HCT116 (cell line): ENCODE measurements around the gene RYR2. TPM values are rescaled to one million over a fixed set of nuclear protein-coding genes. Genes with fewer than 3 reads are reported as not detected.

Source experiments
- ATAC-seq: fragments of 200-7000 bp; cut with Tn5 transposase; 2 replicates; pipeline ENCODE4 v1.9.1; 2020; ENCODE audit warnings: mild to moderate bottlenecking, moderate library complexity
- BruUV-seq: library from RNA; stranded (reverse); fragments of 400-500 nt; replicated peaks from 2 replicates; lab custom pipeline; 2021; lab: Mats Ljungman, UMichigan
- CTCF ChIA-PET: fragments of 300-600 bp; sonication (Branson Sonifier 250); formaldehyde crosslinking; loops from one replicate; lab custom pipeline; 2021; ENCODE audit warnings: antibody characterized with exemption; lab: Charles Lee
- POLR2A ChIA-PET: fragments of 300-600, 350-600 bp; sonication (Branson Sonifier 250); formaldehyde crosslinking; loops from one replicate; lab custom pipeline; 2021; ENCODE audit warnings: antibody characterized with exemption; lab: Charles Lee
- RAD21 ChIA-PET, 2 experiments: fragments of 300-600 bp; sonication (Branson Sonifier 250); formaldehyde crosslinking; loops; one replicate each; lab custom pipeline; 2023; ENCODE audit warnings: low total read pairs in 2 of 2; ENCODE audit not compliant: uncharacterized antibody in 2 of 2, unreplicated experiment in 2 of 2, low non-redundant PET in 1 of 2; lab: Charles Lee
- DNase-seq: peaks from one replicate; pipeline ENCODE4 v3.0.0-alpha.2; 2010; ENCODE audit warnings: low read depth, low spot score
- H2AFZ ChIP-seq: fragments of 200-600 bp; shearing (Covaris generic), sonication (generic); 2 replicates; pipeline ENCODE4 v1.6.1; 2017; ENCODE audit warnings: low read depth, mixed run types, mixed read lengths, antibody characterized with exemption, low read length; ENCODE audit not compliant: poor library complexity, severe bottlenecking
- H3K27ac ChIP-seq: 2 replicates; pipeline ENCODE4 v1.5.1; 2012; ENCODE audit warnings: low read depth, low read length
- H3K27me3 ChIP-seq: fragments of 200-600 bp; sonication (generic); 2 replicates; pipeline ENCODE4 v1.6.1; 2016; ENCODE audit warnings: mixed run types, low read length, mixed read lengths; ENCODE audit not compliant: insufficient read depth
- H3K36me3 ChIP-seq, 2 experiments: fragments of 200-500 bp in 1 of 2; fragments of 200-600 bp in 1 of 2; sonication (Bioruptor generic) in 1 of 2; sonication (generic) in 1 of 2; 2 replicates each; pipeline versions ENCODE4 v1.5.1 to v1.6.1; 2014 to 2016; ENCODE audit warnings: low read length in 2 of 2, inconsistent platforms in 1 of 2, mixed read lengths in 1 of 2, mixed run types in 1 of 2; ENCODE audit not compliant: insufficient read depth in 2 of 2, control insufficient read depth in 1 of 2
- H3K4me1 ChIP-seq, 2 experiments: fragments of 200-600 bp in 1 of 2; sonication (generic) in 1 of 2; 2 replicates each; pipeline versions ENCODE4 v1.5.1 to v1.6.1; 2012 to 2017; ENCODE audit warnings: low read length in 2 of 2, inconsistent platforms in 1 of 2, mild to moderate bottlenecking in 1 of 2, mixed read lengths in 1 of 2, mixed run types in 1 of 2, moderate library complexity in 1 of 2; ENCODE audit not compliant: insufficient read depth in 2 of 2, control insufficient read depth in 1 of 2
- H3K4me2 ChIP-seq: fragments of 200-600 bp; sonication (generic); 2 replicates; pipeline ENCODE4 v1.6.1; 2017; ENCODE audit warnings: mixed run types, low read length, mixed read lengths
- H3K4me3 ChIP-seq, 2 experiments: fragments of 200-600 bp in 1 of 2; sonication (generic) in 1 of 2; replicated peaks in 1 of 2; 2 replicates each; pipeline ENCODE4 v1.5.1; 2011 to 2016; ENCODE audit warnings: low read length in 2 of 2, control low read depth in 1 of 2, low read depth in 1 of 2, mild to moderate bottlenecking in 1 of 2, mixed read lengths in 1 of 2, mixed run types in 1 of 2
- H3K79me2 ChIP-seq: fragments of 200-600 bp; sonication (generic); 2 replicates; pipeline ENCODE4 v1.6.1; 2017; ENCODE audit warnings: mild to moderate bottlenecking, mixed run types, low read length, moderate library complexity, mixed read lengths; ENCODE audit not compliant: insufficient read depth
- H3K9ac ChIP-seq: fragments of 200-600 bp; sonication (generic); 2 replicates; pipeline ENCODE4 v1.6.1; 2016; ENCODE audit warnings: low read length, mixed read lengths
- H3K9me2 ChIP-seq: fragments of 200-600 bp; sonication (generic), shearing (Covaris generic); 2 replicates; pipeline ENCODE4 v1.6.1; 2017; ENCODE audit warnings: mixed run types, mild to moderate bottlenecking, moderate library complexity; ENCODE audit not compliant: insufficient read depth
- H3K9me3 ChIP-seq, 2 experiments: fragments of 200-500 bp in 1 of 2; fragments of 200-600 bp in 1 of 2; sonication (Bioruptor generic) in 1 of 2; sonication (generic) in 1 of 2; 2 replicates each; pipeline ENCODE4 v1.6.1; 2014 to 2017; ENCODE audit warnings: low read length in 2 of 2, mixed read lengths in 2 of 2, inconsistent platforms in 1 of 2, low read depth in 1 of 2, mild to moderate bottlenecking in 1 of 2, mixed run types in 1 of 2, moderate library complexity in 1 of 2; ENCODE audit not compliant: control insufficient read depth in 1 of 2, insufficient read depth in 1 of 2
- H4K20me1 ChIP-seq: fragments of 200-600 bp; sonication (generic), shearing (Covaris generic); 2 replicates; pipeline ENCODE4 v1.6.1; 2017; ENCODE audit warnings: mixed run types, mild to moderate bottlenecking, moderate library complexity; ENCODE audit not compliant: insufficient read depth
- ATF3 ChIP-seq: IDR thresholded peaks from 2 replicates; pipeline ENCODE4 v1.6.1; 2012
- CBX3 ChIP-seq: IDR thresholded peaks from 2 replicates; pipeline ENCODE4 v1.6.1; 2012; ENCODE audit warnings: low read depth
- CEBPB ChIP-seq: IDR thresholded peaks from 2 replicates; pipeline ENCODE4 v1.6.1; 2012; ENCODE audit warnings: low read depth
- EGR1 ChIP-seq: IDR thresholded peaks from 2 replicates; pipeline ENCODE4 v1.6.1; 2012; ENCODE audit warnings: low read depth
- ELF1 ChIP-seq: IDR thresholded peaks from 2 replicates; pipeline ENCODE4 v1.6.1; 2012; ENCODE audit warnings: low read depth, borderline replicate concordance
- EZH2 ChIP-seq: fragments of 200-600 bp; sonication (generic); IDR thresholded peaks from 2 replicates; pipeline ENCODE4 v1.6.1; 2017; ENCODE audit warnings: antibody characterized with exemption, mixed run types
- EZH2phosphoT487 ChIP-seq: fragments of 200-600 bp; IDR thresholded peaks from 2 replicates; pipeline ENCODE4 v1.6.1; 2018; ENCODE audit warnings: antibody characterized with exemption, borderline replicate concordance
- FOSL1 ChIP-seq: IDR thresholded peaks from 2 replicates; pipeline ENCODE4 v1.6.1; 2012; ENCODE audit warnings: low read depth
- JUND ChIP-seq: IDR thresholded peaks from 2 replicates; pipeline ENCODE4 v1.6.1; 2012
- POLR2AphosphoS5 ChIP-seq: IDR thresholded peaks from 2 replicates; pipeline ENCODE4 v1.6.1; 2011; ENCODE audit warnings: mild to moderate bottlenecking, low read depth, low read length, moderate library complexity
- RAD21 ChIP-seq: IDR thresholded peaks from 2 replicates; pipeline ENCODE4 v1.6.1; 2012; ENCODE audit warnings: low read depth, mild to moderate bottlenecking
- REST ChIP-seq: IDR thresholded peaks from 2 replicates; pipeline ENCODE4 v1.6.1; 2012; ENCODE audit warnings: low read depth
- SP1 ChIP-seq: IDR thresholded peaks from 2 replicates; pipeline ENCODE4 v1.6.1; 2012; ENCODE audit warnings: low read depth
- TCF7L2 ChIP-seq: IDR thresholded peaks from 2 replicates; pipeline ENCODE4 v1.7.0; 2011; ENCODE audit warnings: borderline replicate concordance, inconsistent platforms; ENCODE audit not compliant: insufficient read depth, insufficient read length; ENCODE audit errors: extremely low read depth
- YY1 ChIP-seq: IDR thresholded peaks from 2 replicates; pipeline ENCODE4 v1.6.1; 2011; ENCODE audit warnings: low read length, low read depth, moderate library complexity, mild to moderate bottlenecking; ENCODE audit not compliant: insufficient replicate concordance; ENCODE audit errors: extremely low read depth
- ZBTB33 ChIP-seq: IDR thresholded peaks from 2 replicates; pipeline ENCODE4 v1.6.1; 2011; ENCODE audit warnings: mild to moderate bottlenecking, low read length, moderate library complexity; ENCODE audit not compliant: insufficient replicate concordance; ENCODE audit errors: extremely low read depth
- ZFX ChIP-seq: fragments of 450-650 bp; IDR thresholded peaks from 2 replicates; pipeline ENCODE4 v1.6.1; 2017
- intact Hi-C: fragments of 100-400 bp; cut with micrococcal nuclease; formaldehyde crosslinking; loops from 2 replicates; pipeline ENCODE4 v1.10.0; 2022
- total RNA-seq: library from RNA; stranded (reverse); gene quantifications from one replicate; pipeline ENCODE4 v1.2.1, GENCODE V29; 2021; ENCODE audit not compliant: unreplicated experiment

The RYR2 gene
- total RNA-seq, 1 experiment from 2014 or later, result 0.02 TPM

- no peak for TF ChIP-seq REST
- TF ChIP-seq EZH2phosphoT487, result no peak
- TF ChIP-seq SP1, result no peak
- TF ChIP-seq ZFX, result no peak
- no peak for TF ChIP-seq EGR1
- no peak for TF ChIP-seq FOSL1
- TF ChIP-seq ATF3, result no peak
- no peak for TF ChIP-seq JUND
These were observed 696.1 kb downstream of the RYR2 start (continued) for GRCh38 chr1:237737938-237738610.

GRCh38 chr1:237740846-237741245 lies 698.9 kb downstream of the RYR2 start:
- intact Hi-C loops, result no loop called here
- TF ChIP-seq CEBPB (no peak), TCF7L2 (no peak), POLR2AphosphoS5 (no peak), ZBTB33 (no peak), EZH2 (no peak), ZFX (no peak), EZH2phosphoT487 (no peak), FOSL1 (no peak), CBX3 (no peak), ATF3 (no peak), ELF1 (no peak), RAD21 (no peak), YY1 (no peak), JUND (no peak)

More at GRCh38 chr1:237740846-237741245, 698.9 kb downstream of the RYR2 start:
- Histone ChIP-seq H3K27me3 (no peaks in the 10 kb centered on the region), H3K9me3 (peaks cover 5 to 20% of the 10 kb centered on the region in 2 experiments; a peak in 2 of 4 replicates), H3K4me2 (no peak overlapping the region), H4K20me1 (no peaks in the 10 kb centered on the region), H3K4me1 (no peaks in the 10 kb centered on the region), H3K27ac (no peak overlapping the region), H3K9me2 (no peaks in the 10 kb centered on the region), H3K79me2 (no peaks in the 10 kb centered on the region), H3K4me3 (no peak overlapping the region), H2AFZ (no peak overlapping the region), H3K36me3 (no peaks in the 10 kb centered on the region), H3K9ac (no peak overlapping the region)
- DNase-seq (no peak), ATAC-seq (no peak)
- POLR2A ChIA-PET, result no interaction called here
- RAD21 ChIA-PET, result no interaction called here
- CTCF ChIA-PET, result no interaction called here
- no TSS peak for BruUV-seq
